Testis (tissue), 3 donors: Measurements from ENCODE around the gene OSGEPL1. TPM values are rescaled to one million over a fixed set of nuclear protein-coding genes. Genes with fewer than 3 reads are reported as not detected.

Experiments used
- DNase-seq: peaks from one replicate; pipeline ENCODE4 v3.0.0-alpha.2; 2019
- H3K27ac ChIP-seq, 2 donors: fragments of 200-600 bp; sonication (generic); one replicate each; pipeline ENCODE4 v1.5.1; 2019
- H3K27me3 ChIP-seq: fragments of 200-600 bp; sonication (generic); one replicate; pipeline ENCODE4 v1.5.1; 2019
- H3K36me3 ChIP-seq: fragments of 200-600 bp; sonication (generic); one replicate; pipeline ENCODE4 v1.5.1; 2017; ENCODE audit warnings: low read depth; ENCODE audit errors: missing control alignments
- H3K4me1 ChIP-seq: fragments of 200-600 bp; sonication (generic); one replicate; pipeline ENCODE4 v1.5.1; 2019
- H3K4me3 ChIP-seq, 2 donors: fragments of 200-600 bp; sonication (generic); one replicate each; pipeline ENCODE4 v1.5.1; 2017 to 2019
- H3K9me3 ChIP-seq: fragments of 200-600 bp; sonication (generic); one replicate; pipeline ENCODE4 v1.5.1; 2017
- CTCF ChIP-seq, 3 experiments: fragments of 450-650 bp in 2 of 3; fragments of 200-600 bp in 1 of 3; sonication (generic) in 1 of 3; IDR thresholded peaks; one replicate each; pipeline ENCODE4 v1.5.1; 2016 to 2019; ENCODE audit warnings: antibody characterized with exemption in 3 of 3, mild to moderate bottlenecking in 2 of 3, moderate library complexity in 1 of 3
- POLR2A ChIP-seq: fragments of 450-650 bp; IDR thresholded peaks from one replicate; pipeline ENCODE4 v1.6.1; 2017; ENCODE audit warnings: antibody characterized with exemption, mild to moderate bottlenecking, moderate library complexity
- WGBS, 2 donors: methylation state at CpG; one replicate each; pipeline ENCODE4 v1.1.5; 2018; 5-methylcytosine and 5-hydroxymethylcytosine counted together
- intact Hi-C: fragments of 100-400 bp; cut with DNase I; formaldehyde crosslinking; loops from one replicate; pipeline ENCODE4 v1.15.1; 2023; ENCODE audit warnings: low total_unique reads
- polyA plus RNA-seq: library from polyadenylated mRNA; stranded (reverse); fragments of 350-450 nt; fragmentation: Illumina TruSeq; extraction: RNeasy Lipid Tissue Mini Kit (QIAGEN cat#74804); gene quantifications from one replicate; pipeline ENCODE4 v1.2.3, GENCODE V29; 2014; ENCODE audit warnings: low read depth, low replicate concordance; ENCODE audit not compliant: insufficient read depth
- total RNA-seq, 2 donors: library from RNA; depleted of rRNA; stranded (reverse); fragments of >200 nt; gene quantifications; one replicate each; pipeline ENCODE4 v1.2.3, GENCODE V29; 2016

The OSGEPL1 gene
- total and polyA plus RNA-seq, 3 donors from 2014 or later: 11.0 to 15.7 (median 15.7) TPM

GRCh38 chr2:189791338-189792042 lies 28.9 kb upstream of the OSGEPL1 start:
- no peak overlapping the region for H3K4me3 ChIP-seq
- DNase-seq: no peak
- H3K36me3 ChIP-seq: no peaks in the 10 kb centered on the region
- H3K4me1 ChIP-seq: no peaks in the 10 kb centered on the region
- H3K9me3 ChIP-seq: no peaks in the 10 kb centered on the region
- intact Hi-C loops: no loop called here
- no peaks in the 10 kb centered on the region for H3K27me3 ChIP-seq
- TF ChIP-seq CTCF (IDR thresholded peaks at IDR 0.05): no peak
- no peak for TF ChIP-seq POLR2A
- WGBS, 2 donors: 78 to 83% methylated on average over 12 of the region's 12 CpGs
- H3K27ac ChIP-seq: peak overlapping the region in 1 of 2 donors; percentile 47

- 0% methylated on average over 19 to 91 of the region's 96 CpGs for WGBS, 2 donors
- H3K27ac ChIP-seq: peak within 1 kb of the TSS; percentile 96 to 97
- H3K27me3 ChIP-seq: no peaks in the 10 kb centered on the region
- no peaks in the 10 kb centered on the region for H3K9me3 ChIP-seq
- H3K4me1 ChIP-seq: no peaks in the 10 kb centered on the region
- no peaks in the 10 kb centered on the region for H3K36me3 ChIP-seq
- TF ChIP-seq POLR2A (no peak), CTCF (IDR thresholded peaks at IDR 0.05) (no peak)
- peak; percentile 97 for DNase-seq
- intact Hi-C loops: no loop called here
- H3K4me3 ChIP-seq: peak within 1 kb of the TSS; percentile 88 to 95
Measured at GRCh38 chr2:189783927-189784867, 21.6 kb upstream of the OSGEPL1 start, which contains the start of the genes ORMDL1 and PMS1. Gene ORMDL1, minus strand, starts transcription at chr2:189784339. Its CDS starts 1,744 bp downstream, at chr2:189782595. Gene PMS1, plus strand, starts transcription at chr2:189784450. Its CDS starts 7,360 bp downstream, at chr2:189791810.

GRCh38 chr2:189783451-189783926 lies 20.9 kb upstream of the OSGEPL1 start:
- H3K27me3 ChIP-seq: no peaks in the 10 kb centered on the region
- intact Hi-C loops: no loop called here
- H3K4me1 ChIP-seq: no peaks in the 10 kb centered on the region
- H3K36me3 ChIP-seq: no peaks in the 10 kb centered on the region
- peak overlapping the region; percentile 88 to 95 for H3K4me3 ChIP-seq
- no peak for DNase-seq
- 1% methylated on average over 9 to 17 of the region's 17 CpGs for WGBS, 2 donors
- H3K27ac ChIP-seq: peak overlapping the region; percentile 96 to 97
- no peak for TF ChIP-seq POLR2A
- no peak for TF ChIP-seq CTCF (IDR thresholded peaks at IDR 0.05)
- no peaks in the 10 kb centered on the region for H3K9me3 ChIP-seq

GRCh38 chr2:189782221-189782671 lies 19.7 kb upstream of the OSGEPL1 start:
- intact Hi-C loops: no loop called here
- no peak overlapping the region for H3K27ac ChIP-seq
- H3K9me3 ChIP-seq: no peaks in the 10 kb centered on the region
- H3K36me3 ChIP-seq: no peaks in the 10 kb centered on the region
- 51 to 53% methylated on average over 4 of the region's 4 CpGs for WGBS, 2 donors
- no peak for TF ChIP-seq POLR2A
- TF ChIP-seq CTCF (IDR thresholded peaks at IDR 0.05): no peak
- H3K4me1 ChIP-seq: no peaks in the 10 kb centered on the region
- no peak overlapping the region for H3K4me3 ChIP-seq
- no peaks in the 10 kb centered on the region for H3K27me3 ChIP-seq
- no peak for DNase-seq
